Ureter (tissue), 1 donor: ENCODE data around the gene USP3. TPM values are rescaled to one million over a fixed set of nuclear protein-coding genes. Genes with fewer than 3 reads are reported as not detected.
"Not testable (repeated sequence)": the region's sequence is repeated elsewhere in the genome, so short reads cannot be mapped to it uniquely, and the experiment has no call there.

Experiments
- DNase-seq: peaks from one replicate; pipeline ENCODE4 v3.0.0-alpha.2; 2020; ENCODE audit warnings: low spot score
- total RNA-seq: library from RNA; stranded (reverse); gene quantifications from one replicate; pipeline ENCODE4 v1.2.4, GENCODE V29; 2023
- donor health status: DM: yes; HTN: yes; CAD: no.

Gene USP3
- total RNA-seq, 1 donor from 2014 or later: 107 TPM

GRCh38 chr15:63610209-63610841, 105.9 kb downstream of the USP3 start:
- peak; percentile 79 for DNase-seq

- DNase-seq: no peak
Observed at GRCh38 chr15:63611177-63611576, 106.8 kb downstream of the USP3 start.

GRCh38 chr15:63612300-63612699, 107.9 kb downstream of the USP3 start:
- DNase-seq: no peak

GRCh38 chr15:63615935-63616334, 111.5 kb downstream of the USP3 start:
- DNase-seq: no peak

GRCh38 chr15:63617147-63617546, 112.8 kb downstream of the USP3 start:
- DNase-seq: not testable (repeated sequence)

- not testable (repeated sequence) for DNase-seq
Observed at GRCh38 chr15:63617627-63618026, 113.2 kb downstream of the USP3 start.

- DNase-seq: not testable (repeated sequence)
Observed at GRCh38 chr15:63620760-63621159, 116.4 kb downstream of the USP3 start.

- DNase-seq: no peak
Observed at GRCh38 chr15:63623232-63623969, 119.0 kb downstream of the USP3 start.

- no peak for DNase-seq
Observed at GRCh38 chr15:63626955-63627354, 122.6 kb downstream of the USP3 start.

- no peak for DNase-seq
Observed at GRCh38 chr15:63628123-63628822, 123.9 kb downstream of the USP3 start.

- no peak for DNase-seq
Observed at GRCh38 chr15:63630036-63630751, 125.8 kb downstream of the USP3 start.

GRCh38 chr15:63633312-63633711, 128.9 kb downstream of the USP3 start:
- no peak for DNase-seq

- no peak for DNase-seq
Observed at GRCh38 chr15:63634154-63634553, 129.8 kb downstream of the USP3 start.

- no peak for DNase-seq
Observed at GRCh38 chr15:63636518-63637061, 132.2 kb downstream of the USP3 start.

GRCh38 chr15:63638839-63639238, 134.4 kb downstream of the USP3 start:
- DNase-seq: no peak

- DNase-seq: no peak
Observed at GRCh38 chr15:63640146-63640545, 135.8 kb downstream of the USP3 start.

Other genes with a start within 250 kb of the USP3 start
- 28.4 TPM for gene APH1B, start 227.0 kb upstream of the USP3 start, total RNA-seq
- gene CA12, start 122.7 kb upstream of the USP3 start, total RNA-seq: 114 TPM
- gene FBXL22, start 92.8 kb downstream of the USP3 start, total RNA-seq: 13.3 TPM